Measurements from ENCODE around the gene ARHGAP44. TPM values are rescaled to one million over a fixed set of nuclear protein-coding genes. Genes with fewer than 3 reads are reported as not detected.

ARHGAP44 gene
- total and polyA plus RNA-seq, 2 of the 8 experiments (the other 6 are each of a cell fraction or from before 2014, with no cell fraction given), result 6.2 to 22.2 TPM

- no peak overlapping the region for H2BK12ac ChIP-seq (ENCODE audit: low read depth, low read length)
- H2AFZ ChIP-seq (ENCODE audit: low read length), result no peak overlapping the region
- H3K4me3 ChIP-seq (ENCODE audit: extremely low read depth in 1 of 4, insufficient read depth in 2 of 4, low read depth in 3 of 4, low read length in 4 of 4), result no peak overlapping the region
- H3K4me1 ChIP-seq (replicated peaks in 1 of 4; ENCODE audit: control insufficient read depth in 3 of 4, insufficient read depth in 4 of 4, low read length in 3 of 4), result no peaks in the 10 kb centered on the region
- H3K4ac ChIP-seq (replicated peaks; ENCODE audit: insufficient read length, low read depth, low read length), result no peak overlapping the region
- peaks cover 46 to 73% (median 62%) of the 10 kb centered on the region in 4 experiments for H3K36me3 ChIP-seq (ENCODE audit: control insufficient read depth in 2 of 4, insufficient read depth in 4 of 4, low read length in 3 of 4)
- H3K9me3 ChIP-seq (ENCODE audit: insufficient read depth in 2 of 2, low read depth in 1 of 2, low read length in 1 of 2), result no peaks in the 10 kb centered on the region
- WGBS, 2 experiments (ENCODE audit: extremely low coverage in 1 of 2, insufficient coverage in 1 of 2, insufficient read length in 1 of 2, insufficient replicate concordance in 2 of 2, low coverage in 1 of 2, low lambda C conversion rate in 2 of 2, missing lambda C conversion rate in 1 of 2), result 70% methylated on average over 13 of the region's 15 CpGs; no CpG with 5 or more reads in 1 of the 2 experiments
- H4K8ac ChIP-seq (ENCODE audit: extremely low read depth, insufficient read depth, low read length), result no peak overlapping the region
- ChIA-PET POLR2A (ENCODE audit: partially characterized antibody) (interaction anchor here (0.8 to 3.9 kb wide), 6 partner anchors 11 to 19 kb away, joined by 3 to 13 read pairs (median 6); partner anchors contain the start of gene ELAC2), CTCF (ENCODE audit: partially characterized antibody) (interaction anchor here (0.6 to 2.7 kb wide), 30 partner anchors 10 to 746 kb away, joined by 3 to 18 read pairs (median 3); partner anchors contain the start of gene ELAC2)
- no peaks in the 10 kb centered on the region for H3K79me2 ChIP-seq (ENCODE audit: control insufficient read depth in 1 of 2, insufficient read depth in 2 of 2, low read length in 2 of 2)
- H3K79me1 ChIP-seq (ENCODE audit: low read depth, low read length), result no peaks in the 10 kb centered on the region
- H4K5ac ChIP-seq (ENCODE audit: insufficient read length, low read depth, low read length), result no peak overlapping the region
- no peak overlapping the region for H3K14ac ChIP-seq (ENCODE audit: insufficient read length)
- no peak overlapping the region for H3K56ac ChIP-seq (replicated peaks; ENCODE audit: insufficient read length, low read depth, low read length)
- H2BK15ac ChIP-seq (ENCODE audit: low read length), result no peak overlapping the region
- TF ChIP-seq CTCF (IDR thresholded peaks at IDR 0.05; ENCODE audit: control extremely low read depth in 1 of 3, insufficient read depth in 1 of 3, low read depth in 1 of 3, low read length in 3 of 3), result peak; percentile 62 to 80 (median 74)
- TF ChIP-seq RAD21 (IDR thresholded peaks at IDR 0.05 in 1 of 2, conservative IDR thresholded peaks at IDR 0.05 in 1 of 2; ENCODE audit: low read depth in 2 of 2, low read length in 2 of 2), result peak; percentile 80 to 84
- no peak for TF ChIP-seq RFX5 (IDR thresholded peaks at IDR 0.05; ENCODE audit: borderline replicate concordance, low read depth, low read length)
- H3K27ac ChIP-seq (ENCODE audit: low read depth, low read length), result 0 out of 2 replicates have a peak overlapping the region, but pooled peaks have one; percentile 37
- H2BK5ac ChIP-seq (ENCODE audit: low read depth, low read length), result no peak overlapping the region
- H4K91ac ChIP-seq (replicated peaks; ENCODE audit: insufficient read length, low read length), result no peak overlapping the region
- H3K23me2 ChIP-seq (ENCODE audit: low read depth, low read length), result no peaks in the 10 kb centered on the region
- no peak overlapping the region for H3K9ac ChIP-seq (replicated peaks in 1 of 4; ENCODE audit: extremely low read depth in 1 of 4, low read depth in 3 of 4, low read length in 3 of 4)
- peak; percentile 25 to 90 for DNase-seq (ENCODE audit: low read depth in 1 of 2, low spot score in 2 of 2)
- no peak overlapping the region for H2AK5ac ChIP-seq (ENCODE audit: low read depth, low read length)
- peak; percentile 96 for FAIRE-seq
- H3K4me2 ChIP-seq (ENCODE audit: insufficient read depth in 1 of 2, low read depth in 2 of 2, low read length in 2 of 2), result no peak overlapping the region
- no peaks in the 10 kb centered on the region for H3K27me3 ChIP-seq (replicated peaks in 1 of 4; ENCODE audit: control insufficient read depth in 3 of 4, extremely low read depth in 1 of 4, insufficient read depth in 3 of 4, low read length in 3 of 4)
- no peak overlapping the region for H3K18ac ChIP-seq (ENCODE audit: extremely low read depth, low read length)
- H4K20me1 ChIP-seq (replicated peaks in 1 of 2; ENCODE audit: control insufficient read depth in 1 of 2, insufficient read depth in 2 of 2, low read length in 2 of 2), result peaks cover 1 to 11% of the 10 kb centered on the region in 2 experiments
- H3K23ac ChIP-seq (ENCODE audit: insufficient read length), result no peak overlapping the region
- no peak overlapping the region for H2BK120ac ChIP-seq (replicated peaks; ENCODE audit: low read depth, low read length)
- no peak overlapping the region for H2BK20ac ChIP-seq (ENCODE audit: low read length)
These were observed 213.6 kb downstream of the ARHGAP44 start for GRCh38 chr17:13002761-13003453.

Measured in H1 (cell line).